HPDE6-E6E7 (cell line): ENCODE results near the gene IPO11.

Experiments
- DNase-seq: peaks from one replicate; pipeline ENCODE4 v3.0.0; 2011; ENCODE audit warnings: missing footprints; ENCODE audit errors: extremely low spot score

The IPO11 gene

DNA sequence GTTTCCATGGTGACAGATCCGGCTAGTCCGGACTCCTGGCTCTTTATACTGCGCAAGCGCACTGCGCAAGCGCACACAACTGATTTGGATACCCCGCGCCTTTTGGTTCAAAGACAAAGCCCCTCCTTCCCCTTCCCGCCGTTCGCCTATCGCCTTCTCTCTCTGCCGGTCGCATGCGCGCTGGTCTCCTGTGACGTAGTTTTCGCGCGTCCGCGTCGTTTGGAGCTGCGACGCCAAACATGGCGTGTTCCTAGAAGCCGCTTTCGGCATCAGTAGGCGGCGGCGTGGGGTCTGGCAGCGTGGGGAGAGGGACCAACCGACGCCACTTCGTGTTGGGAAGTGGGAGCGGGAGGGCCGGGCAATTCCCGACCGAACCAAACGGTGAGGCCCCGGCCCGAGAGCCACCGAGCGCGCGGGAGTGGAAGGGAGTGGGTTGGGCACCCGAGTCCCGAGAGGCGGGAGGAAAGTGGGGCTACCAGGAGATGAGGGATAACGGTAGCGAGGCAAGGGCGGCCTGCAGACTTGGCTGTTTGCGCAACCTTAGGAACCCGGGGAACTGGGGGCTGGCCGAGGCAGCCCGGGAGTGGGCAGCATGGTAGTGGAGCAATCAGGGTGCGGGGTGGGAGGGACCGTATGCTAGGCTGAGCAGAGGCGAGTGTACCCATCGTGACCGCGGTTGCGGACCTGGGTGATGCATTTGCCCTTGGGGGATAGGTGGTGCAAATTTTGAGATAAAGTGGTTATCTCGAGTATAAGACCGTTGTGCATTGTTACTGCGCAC, at the start of gene IPO11:
IPO11 (plus strand) TSS at position 215 of the 781 bp plus-strand sequence. CDS start 24,517 bp downstream, outside the sequence.
- peak; percentile 99 for DNase-seq

DNA sequence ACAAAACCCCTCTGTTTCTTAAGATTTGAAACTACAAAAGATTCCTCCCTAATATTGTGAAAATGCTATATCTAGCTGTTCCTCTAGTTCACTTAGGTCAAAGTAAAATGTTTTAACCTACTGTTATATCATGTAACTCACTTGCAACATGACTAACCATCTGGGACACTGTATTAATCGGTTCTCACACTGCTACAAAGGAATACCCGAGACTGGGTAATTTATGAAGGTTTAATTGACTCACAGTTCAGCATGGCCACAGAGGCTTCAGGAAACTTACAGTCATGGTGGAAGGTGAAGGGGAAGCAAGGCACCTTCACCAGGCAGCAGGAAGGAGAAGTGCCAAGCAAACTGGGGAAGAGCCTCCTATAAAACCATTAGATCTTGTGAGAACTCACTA, 43.5 kb upstream of the IPO11 start:
- DNase-seq = no peak

DNA sequence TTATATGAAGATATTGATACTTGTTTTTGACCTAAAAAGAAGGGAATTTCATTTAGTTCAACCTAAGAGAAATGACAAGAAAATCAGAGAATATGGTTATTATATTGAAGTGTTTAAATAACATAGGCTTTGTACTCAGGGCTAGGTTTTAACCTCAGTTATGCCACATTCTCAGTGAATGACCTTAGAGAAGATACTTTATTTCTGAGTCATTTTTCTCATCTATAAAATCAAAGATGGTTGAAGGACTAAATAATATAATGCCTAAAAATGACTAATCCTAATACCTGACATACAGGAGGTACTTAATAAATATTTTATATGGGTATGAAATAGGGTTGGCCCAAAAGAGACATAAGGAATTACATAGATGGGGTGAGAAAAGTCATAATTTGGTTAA, 41.2 kb upstream of the IPO11 start:
- no peak for DNase-seq

DNA sequence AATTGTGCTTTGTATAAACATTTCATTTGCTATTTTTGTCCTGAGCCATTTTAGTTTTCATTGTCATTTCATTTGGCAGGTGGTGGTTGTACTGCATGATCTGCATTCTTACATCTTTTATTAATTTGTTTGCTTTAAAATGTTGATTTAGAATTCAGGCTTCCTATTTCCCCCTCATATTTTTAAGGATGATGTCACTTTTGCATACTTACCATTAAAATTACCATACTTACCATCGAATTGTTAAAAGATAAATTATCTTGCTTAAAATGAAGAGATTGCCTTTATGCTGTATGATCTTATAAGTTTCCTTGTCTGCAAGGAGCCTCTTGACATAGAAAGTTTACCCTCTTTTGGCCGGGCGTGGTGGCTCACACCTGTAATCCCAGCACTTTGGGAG, 40.0 kb upstream of the IPO11 start:
- no peak for DNase-seq

DNA sequence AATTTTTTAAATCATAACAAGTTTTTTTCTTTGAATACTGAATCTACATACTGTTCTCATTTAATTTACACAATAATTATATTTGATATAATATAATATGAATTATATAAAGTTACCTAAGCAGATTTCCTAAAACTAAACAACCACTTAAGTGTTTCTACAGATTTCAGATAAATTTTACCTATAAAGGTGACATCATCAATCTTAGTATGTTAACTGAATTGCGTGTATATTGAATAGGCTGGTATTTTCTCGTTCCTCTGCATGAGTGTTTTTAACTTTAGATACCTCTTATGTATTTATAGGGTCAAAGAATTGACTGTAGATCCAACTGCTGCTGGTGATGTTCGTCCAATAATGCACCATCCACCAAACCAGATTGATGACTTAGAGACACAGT, 39.2 kb upstream of the IPO11 start:
- DNase-seq = no peak

DNA sequence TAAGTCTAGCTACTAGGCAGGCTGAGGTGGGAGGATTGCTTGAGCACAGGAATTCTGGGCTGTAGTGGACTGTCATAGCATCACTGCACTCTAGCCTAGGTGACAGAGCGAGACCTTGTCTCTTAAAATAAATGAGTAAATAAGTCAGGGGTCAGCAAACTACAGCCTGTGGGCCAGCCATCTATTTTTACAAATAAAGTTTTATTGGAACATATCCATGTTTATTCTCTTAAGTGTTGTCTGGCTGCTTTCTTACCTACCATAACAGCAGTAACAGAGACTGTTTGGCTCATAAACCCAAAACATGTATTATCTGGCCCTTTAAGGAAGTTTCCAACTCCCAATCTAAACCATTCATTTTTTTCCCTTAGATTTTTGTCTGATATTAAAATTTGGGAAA, 38.5 kb upstream of the IPO11 start:
- DNase-seq = no peak

DNA sequence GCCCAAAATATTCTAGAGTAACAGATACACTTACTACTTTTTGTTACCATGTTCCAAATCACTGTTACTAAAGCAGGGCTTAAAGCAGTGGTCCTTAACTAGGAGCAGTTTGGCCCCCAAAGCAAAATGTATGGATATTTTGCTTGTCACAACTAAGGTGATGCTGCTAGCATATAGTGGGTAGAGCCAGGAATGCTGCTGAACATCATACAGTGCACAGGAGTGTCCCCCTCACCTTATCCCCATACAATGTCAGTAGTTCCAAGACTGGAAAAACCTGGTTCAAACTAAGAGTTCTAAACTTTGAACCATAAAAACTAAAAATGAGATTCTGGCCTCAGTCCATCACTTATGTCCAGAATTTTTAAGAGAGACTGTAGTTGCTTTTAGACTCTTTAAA, 36.9 kb upstream of the IPO11 start:
- DNase-seq = no peak

DNA sequence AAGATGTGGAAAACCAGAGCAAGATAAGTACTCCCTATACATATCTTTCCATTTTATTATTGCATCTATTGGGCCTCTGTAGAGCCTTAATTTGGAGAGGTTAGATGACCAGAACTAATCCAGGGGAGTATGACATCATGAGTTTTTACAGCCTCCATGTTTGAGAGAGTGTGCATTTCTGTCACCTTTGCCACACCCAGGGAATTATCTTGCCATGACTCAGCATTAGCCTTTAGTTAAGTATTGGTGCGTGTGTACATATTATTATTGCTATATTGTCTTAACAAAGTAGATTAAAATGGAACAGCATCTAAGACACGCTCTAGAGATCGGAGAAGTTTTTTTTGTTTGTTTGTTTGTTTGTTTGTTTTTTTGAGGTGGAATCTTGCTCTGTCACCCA, 36.5 kb upstream of the IPO11 start:
- no peak for DNase-seq

DNA sequence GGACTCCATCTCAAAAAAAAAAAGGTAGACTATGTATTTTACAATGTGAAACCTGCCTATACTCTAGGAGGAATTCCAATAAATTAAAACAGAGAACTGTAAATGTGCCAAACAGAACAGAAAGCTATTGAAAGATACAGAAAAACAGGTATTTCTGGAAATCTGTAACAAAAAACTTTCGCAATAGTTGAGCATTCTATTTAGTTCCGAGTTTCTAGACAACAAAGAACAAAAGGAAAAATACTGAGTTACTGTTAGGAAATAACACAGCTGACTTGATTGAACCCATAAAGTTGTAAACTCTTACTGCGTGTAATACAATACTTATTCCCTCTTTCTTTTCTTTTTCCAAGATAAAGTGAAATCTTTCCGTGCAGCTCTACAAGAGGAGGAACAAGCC, 27.4 kb upstream of the IPO11 start:
- peak; percentile 27 for DNase-seq

DNA sequence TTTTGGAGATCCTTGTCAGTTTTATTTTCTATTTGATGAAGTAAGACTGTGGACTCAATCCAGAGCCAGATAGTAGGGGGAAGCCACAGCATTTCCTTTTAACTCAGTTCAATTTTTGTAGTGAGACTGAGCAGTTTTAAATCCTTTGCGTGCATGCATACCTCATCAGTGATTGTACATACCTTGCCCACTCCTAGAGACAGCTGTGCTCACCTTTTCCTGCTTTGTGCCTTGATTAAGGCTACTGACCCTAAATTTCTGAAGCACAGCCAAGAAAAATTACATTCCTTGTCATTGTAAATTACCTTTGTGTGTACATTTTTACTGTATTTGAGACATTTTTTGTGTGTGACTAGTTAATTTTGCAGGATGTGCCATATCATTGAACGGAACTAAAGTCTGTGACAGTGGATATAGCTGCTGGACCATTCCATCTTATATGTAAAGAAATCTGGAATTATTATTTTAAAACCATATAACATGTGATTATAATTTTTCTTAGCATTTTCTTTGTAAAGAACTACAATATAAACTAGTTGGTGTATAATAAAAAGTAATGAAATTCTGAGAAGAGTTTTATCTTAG, 26.7 kb upstream of the IPO11 start:
- peak; percentile 20 for DNase-seq

DNA sequence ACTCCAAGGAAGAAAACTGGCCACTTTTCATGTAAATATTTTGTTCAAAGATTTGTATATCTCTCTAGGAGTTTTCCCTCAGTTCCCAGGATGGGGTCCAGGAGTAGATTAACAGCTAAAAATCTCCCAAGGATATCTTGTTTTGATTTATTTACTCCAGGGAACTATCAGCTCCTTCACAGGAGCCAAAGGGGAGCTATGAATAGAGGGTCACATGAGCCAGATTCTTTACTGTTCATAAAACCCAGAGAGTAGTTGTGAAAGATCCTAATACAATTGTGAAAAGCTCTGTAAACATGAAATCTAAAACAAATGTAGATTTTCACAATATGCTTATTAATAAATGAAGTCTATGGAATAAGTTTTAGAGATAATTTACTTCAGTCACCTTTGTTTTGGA, 25.7 kb upstream of the IPO11 start:
- DNase-seq = no peak

DNA sequence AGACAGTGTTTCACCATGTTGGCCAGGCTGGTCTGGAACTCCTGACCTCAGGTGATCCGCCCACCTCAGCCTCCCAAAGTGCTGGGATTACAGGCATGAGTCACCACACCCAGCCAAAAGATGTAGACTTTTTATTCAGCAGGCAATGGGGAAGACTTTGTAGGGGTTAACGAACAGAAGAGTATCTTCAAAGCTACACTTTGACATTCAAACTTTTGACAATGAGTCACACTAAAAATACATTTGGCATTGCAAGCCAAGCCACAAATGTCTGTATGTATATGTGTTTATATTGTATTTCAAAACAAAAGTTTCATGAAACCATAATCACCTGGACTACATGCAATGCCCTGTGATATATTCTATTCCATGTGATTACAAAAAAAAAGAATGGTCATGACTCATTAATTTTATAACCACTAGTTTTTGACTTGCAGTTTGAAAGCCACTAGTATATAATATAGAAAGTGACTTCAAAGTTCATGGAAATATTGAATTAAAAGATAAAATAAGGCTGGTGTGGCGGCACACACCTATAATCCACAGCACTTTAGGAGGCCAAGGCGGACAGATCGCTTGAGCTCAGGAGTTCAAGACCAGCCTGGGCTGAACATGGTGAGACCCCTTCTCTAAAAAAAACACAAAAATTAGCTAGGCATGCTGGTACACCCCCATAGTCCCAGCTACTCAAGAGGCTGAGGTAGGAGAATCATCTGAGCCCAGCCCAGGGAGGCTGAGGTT, 17.2 kb upstream of the IPO11 start:
- no peak for DNase-seq

DNA sequence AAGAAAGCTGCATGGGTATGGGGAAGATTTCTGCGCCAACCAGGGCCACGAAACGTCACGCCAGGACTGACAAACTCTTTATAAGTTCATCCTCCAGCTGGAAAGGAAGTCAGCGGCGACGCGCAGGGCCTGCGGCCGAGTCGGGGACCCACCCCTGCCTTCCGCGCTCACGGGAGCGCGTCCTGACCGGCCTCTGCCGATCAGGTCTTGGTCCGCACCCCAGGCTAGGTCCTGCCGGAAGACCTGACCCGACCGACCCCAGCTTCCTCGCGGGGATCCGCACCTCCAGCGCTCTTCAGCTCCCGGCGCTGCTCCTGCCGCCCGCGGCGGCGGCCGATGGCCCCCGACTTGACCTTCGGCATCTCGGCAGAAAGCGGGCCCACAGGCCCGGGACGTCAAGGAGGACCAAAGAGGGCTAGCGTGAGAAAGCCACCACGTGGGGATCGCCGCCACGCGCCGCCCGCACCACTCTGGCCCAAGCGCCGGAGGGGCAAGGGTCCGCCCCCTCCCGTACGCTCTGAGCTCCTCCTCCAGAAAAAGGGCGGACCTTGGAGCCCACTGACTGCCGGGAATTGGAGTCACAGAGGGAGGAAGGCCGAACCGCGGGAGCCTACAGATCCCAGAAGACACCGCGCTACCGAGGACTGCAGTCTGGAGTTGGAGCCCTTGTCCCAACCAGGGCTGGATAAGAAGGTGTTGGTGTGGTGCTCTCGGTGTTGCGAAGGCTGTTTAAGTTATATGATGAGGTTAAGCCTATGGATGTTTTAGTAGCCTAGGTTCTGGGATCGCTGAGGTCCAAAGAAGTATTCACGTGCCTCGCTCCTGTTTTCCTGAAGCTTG, 8.9 kb upstream of the IPO11 start, which contains the start of gene DIMT1:
DIMT1 (minus strand) TSS at position 495 of the 840 bp plus-strand sequence; CDS start at position 362, 133 bp downstream.
- peak; percentile 97 for DNase-seq

DNA sequence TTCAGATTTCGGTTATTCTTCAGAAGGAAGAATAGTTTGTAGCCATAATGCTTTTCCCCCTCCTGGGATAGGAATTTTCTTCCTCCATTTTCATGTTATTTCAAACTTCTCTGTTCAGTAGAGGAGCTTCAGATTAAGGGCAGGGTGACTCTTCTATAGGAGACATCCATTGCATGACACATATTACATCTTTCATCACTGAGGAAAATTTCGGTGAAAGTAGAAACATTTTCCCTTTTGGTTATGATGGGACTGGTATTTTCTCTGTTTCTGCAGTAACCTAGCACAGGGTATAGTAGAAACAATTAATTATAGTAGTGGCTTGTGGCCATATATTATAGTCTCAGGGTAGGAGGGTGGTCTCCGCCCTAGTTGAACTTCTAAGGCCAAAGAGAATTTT, 1.1 kb downstream of the IPO11 start:
- no peak for DNase-seq

DNA sequence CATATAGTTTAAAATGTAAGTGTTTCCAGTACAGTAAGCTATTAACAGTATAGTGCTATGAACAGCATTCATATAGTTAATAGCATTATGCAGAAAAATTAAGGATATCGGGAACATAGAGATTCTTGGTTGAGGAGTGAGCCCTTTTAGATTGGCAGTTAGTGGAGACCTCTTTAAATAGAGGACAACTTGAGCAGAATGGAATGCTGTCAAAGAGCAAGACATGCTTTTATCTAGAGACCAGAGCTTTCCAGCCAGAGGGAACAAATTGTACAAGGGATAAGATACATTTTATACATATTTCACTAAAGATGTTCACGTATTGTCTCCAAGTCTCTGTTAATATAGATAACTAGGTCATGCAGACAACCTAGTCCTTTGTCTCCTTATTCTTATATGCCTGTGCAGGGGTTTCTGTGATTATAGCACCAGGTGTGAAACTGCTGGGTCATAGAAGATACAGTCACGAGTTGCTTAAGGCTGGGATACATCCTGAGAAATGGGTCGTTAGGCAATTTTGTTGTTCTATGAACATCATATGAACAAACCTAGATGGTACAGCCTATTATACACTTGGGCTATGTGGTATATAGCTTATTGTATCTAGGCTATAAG, 6.0 kb downstream of the IPO11 start:
- no peak for DNase-seq

DNA sequence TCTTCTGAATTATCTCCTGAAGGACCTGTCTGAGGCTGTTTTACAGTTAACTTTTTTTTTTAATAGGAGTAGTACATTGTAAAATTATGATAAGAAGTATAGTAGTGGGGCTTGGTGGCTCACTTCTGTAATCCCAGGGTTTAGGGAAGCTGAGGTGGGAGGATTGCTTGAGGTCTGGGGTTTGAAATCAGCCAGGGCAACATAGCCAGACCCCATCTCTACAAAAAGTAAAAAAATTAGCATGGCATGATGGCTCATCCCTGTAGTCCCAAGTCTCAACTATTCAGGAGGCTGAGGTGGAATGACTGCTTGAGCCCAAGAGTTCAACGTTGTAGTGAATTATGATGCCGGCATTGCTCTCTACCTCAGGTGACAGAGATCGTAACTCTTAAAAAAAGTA, 7.0 kb downstream of the IPO11 start:
- DNase-seq = no peak

DNA sequence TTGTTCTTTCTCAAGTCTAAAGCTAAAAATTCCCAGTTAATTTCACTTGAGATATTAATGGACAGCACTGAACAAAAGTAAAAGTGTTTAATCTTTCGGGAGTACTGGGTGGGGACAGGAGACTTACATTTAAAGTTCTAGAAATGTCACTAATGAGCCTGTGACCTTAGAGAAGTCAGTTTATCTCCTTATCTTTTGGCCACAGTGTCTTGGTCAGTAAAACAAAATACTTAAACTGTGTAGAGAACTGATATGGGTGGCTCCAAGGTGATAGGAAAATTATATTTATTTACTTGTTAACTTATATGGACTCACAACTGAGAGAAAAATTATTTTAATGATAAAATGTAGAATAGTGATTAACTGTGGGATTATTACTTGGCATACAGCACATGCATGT, 8.9 kb downstream of the IPO11 start:
- DNase-seq = no peak

DNA sequence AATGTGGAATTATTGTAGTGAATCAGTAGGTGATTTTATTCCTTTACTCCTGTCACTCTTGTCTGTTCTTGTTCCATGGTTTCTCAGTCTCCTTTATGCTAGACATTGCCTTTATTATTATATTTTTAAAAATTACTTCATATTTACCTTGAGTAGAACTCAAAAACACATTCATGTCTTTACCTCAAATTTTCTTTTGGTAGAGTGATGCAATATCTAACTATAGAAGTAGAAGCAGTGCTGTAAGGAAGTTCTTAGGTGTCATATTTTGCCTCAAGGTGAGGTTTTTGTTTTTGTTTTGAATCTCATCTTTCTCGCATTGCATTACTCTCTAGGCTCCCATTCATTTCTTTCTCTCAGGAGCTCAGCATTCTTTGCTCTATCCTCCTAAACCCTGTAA, 12.2 kb downstream of the IPO11 start:
- no peak for DNase-seq

DNA sequence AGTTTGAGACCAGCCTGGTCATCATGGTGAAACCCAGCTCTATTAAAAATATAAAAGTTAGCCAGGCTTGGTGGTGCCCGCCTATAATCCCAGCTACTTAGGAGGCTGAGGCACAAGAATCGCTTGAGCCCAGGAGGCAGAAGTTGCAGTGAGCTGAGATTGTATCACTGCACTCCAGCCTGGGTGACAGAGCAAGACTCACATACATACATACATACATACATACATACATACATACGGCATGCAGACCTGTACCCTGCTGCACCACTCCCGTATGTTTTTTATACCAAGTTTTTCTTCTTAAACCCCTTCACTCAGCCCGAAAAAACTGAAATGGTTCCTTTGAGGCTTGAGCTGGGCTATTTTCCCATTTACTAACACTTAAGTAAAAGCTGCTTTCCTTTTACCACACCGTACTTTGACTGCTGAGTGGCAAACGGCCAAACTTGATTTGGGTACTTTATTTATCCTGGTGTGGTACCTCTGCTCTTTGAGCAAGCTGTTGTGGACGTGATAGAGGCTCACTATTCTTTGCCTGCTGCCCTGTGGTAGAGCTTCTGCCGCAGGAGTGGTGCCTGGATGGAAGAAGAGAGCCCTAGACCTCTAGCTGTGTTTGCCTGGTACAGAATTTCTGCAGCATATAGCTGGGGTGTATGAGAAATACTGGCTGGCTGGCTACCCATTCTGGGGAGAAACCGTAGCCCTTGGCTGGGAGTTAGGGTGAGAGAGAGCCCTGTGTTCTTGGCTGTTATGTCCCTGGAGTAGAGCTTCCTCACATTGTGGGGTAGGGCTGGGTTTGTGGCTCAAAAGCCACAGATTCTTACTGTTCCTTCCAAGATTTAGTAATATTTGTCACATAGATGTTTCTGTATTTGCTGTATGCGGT, 19.4 kb downstream of the IPO11 start:
- DNase-seq = no peak

DNA sequence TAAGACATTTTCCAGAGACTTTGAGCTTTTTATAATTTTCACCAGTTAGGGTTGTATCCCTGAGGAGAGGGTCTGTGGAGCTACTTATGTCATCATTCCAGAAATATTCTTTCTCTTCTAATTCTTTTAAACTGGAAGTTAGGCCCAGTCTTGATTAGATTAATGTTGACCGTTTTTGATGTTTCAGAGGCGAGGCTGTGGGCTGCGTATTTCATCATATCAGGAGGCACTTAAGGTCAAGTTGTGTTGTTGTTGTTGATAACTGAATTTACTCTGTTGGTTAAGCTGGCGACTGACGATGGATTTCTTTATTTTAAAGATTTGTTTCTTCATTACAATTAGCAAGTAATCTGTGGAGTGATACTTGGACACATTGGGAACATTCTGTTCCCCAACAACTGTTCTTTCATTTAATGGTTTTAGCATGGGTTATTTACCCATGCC, 20.1 kb downstream of the IPO11 start:
- DNase-seq = no peak
